ENCODE results near the gene STARD5. TPM values are rescaled to one million over a fixed set of nuclear protein-coding genes. Genes with fewer than 3 reads are reported as not detected.

The STARD5 gene
- total and polyA plus RNA-seq, 2 experiments from 2014 or later: 7.2 to 12.1 TPM

DNA sequence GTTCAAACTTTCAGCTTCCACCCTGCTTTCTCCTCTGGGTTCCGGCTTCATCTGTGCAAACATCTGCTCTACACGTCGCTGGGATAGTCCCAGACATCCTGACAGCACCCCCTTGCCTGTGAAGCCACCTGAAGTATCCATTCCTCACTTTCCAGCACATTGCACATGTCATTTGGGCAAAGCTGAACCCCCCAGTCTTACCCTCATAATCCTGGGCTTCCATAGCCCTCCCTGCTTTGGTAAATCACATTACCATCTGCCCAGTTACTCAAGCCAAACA lies 42.5 kb downstream of the STARD5 start:
- no peak for DNase-seq
- H3K79me2 ChIP-seq (ENCODE audit: insufficient read depth): no peaks in the 10 kb centered on the region
- TF ChIP-seq EZH2 (IDR thresholded peaks at IDR 0.05; ENCODE audit: insufficient read depth, poor library complexity, severe bottlenecking) (no peak), EZH2phosphoT487 (IDR thresholded peaks at IDR 0.05; ENCODE audit: insufficient read depth, low read depth) (no peak)
- no peak overlapping the region for H3K27ac ChIP-seq
- no peak overlapping the region for H2AFZ ChIP-seq
- no peaks in the 10 kb centered on the region for H3K27me3 ChIP-seq (replicated peaks; ENCODE audit: insufficient read depth)
- no peaks in the 10 kb centered on the region for H4K20me1 ChIP-seq (ENCODE audit: insufficient read depth)
- no peak overlapping the region for H3K9ac ChIP-seq
- H3K4me1 ChIP-seq (ENCODE audit: insufficient read depth): no peaks in the 10 kb centered on the region
- in situ Hi-C loops (cut with MboI): no loop called here
- no peak overlapping the region for H3K4me3 ChIP-seq
- H3K9me2 ChIP-seq (ENCODE audit: insufficient read depth): no peaks in the 10 kb centered on the region
- H3K36me3 ChIP-seq (ENCODE audit: low read depth): no peaks in the 10 kb centered on the region
- H3F3A ChIP-seq (ENCODE audit: insufficient read depth): peaks cover under 1% of the 10 kb centered on the region; the same call in 1 of the 2 replicates
- no peak overlapping the region for H3K4me2 ChIP-seq (ENCODE audit: unreplicated experiment)
- H3K9me3 ChIP-seq (ENCODE audit: low read depth): no peaks in the 10 kb centered on the region
- WGBS, 2 experiments (ENCODE audit: low coverage in 1 of 2, low lambda C conversion rate in 2 of 2, missing lambda C conversion rate in 2 of 2): 79 to 85% methylated on average over 3 of the region's 3 CpGs

GRCh38 chr15:81280696-81281455 lies 43.1 kb downstream of the STARD5 start:
- no peaks in the 10 kb centered on the region for H4K20me1 ChIP-seq (ENCODE audit: insufficient read depth)
- H3K36me3 ChIP-seq (ENCODE audit: low read depth): no peaks in the 10 kb centered on the region
- no peak overlapping the region for H2AFZ ChIP-seq
- peaks cover 6% of the 10 kb centered on the region for H3F3A ChIP-seq (ENCODE audit: insufficient read depth)
- peaks cover 2% of the 10 kb centered on the region; the same call in 1 of the 2 replicates for H3K4me1 ChIP-seq (ENCODE audit: insufficient read depth)
- no peaks in the 10 kb centered on the region for H3K79me2 ChIP-seq (ENCODE audit: insufficient read depth)
- H3K9me3 ChIP-seq (ENCODE audit: low read depth): no peaks in the 10 kb centered on the region
- no peak overlapping the region for H3K4me2 ChIP-seq (ENCODE audit: unreplicated experiment)
- WGBS, 2 experiments (ENCODE audit: low coverage in 1 of 2, low lambda C conversion rate in 2 of 2, missing lambda C conversion rate in 2 of 2): 55 to 62% methylated on average over 8 of the region's 8 CpGs
- H3K9me2 ChIP-seq (ENCODE audit: insufficient read depth): no peaks in the 10 kb centered on the region
- in situ Hi-C loops (cut with MboI): no loop called here
- no peak overlapping the region for H3K9ac ChIP-seq
- TF ChIP-seq EZH2 (IDR thresholded peaks at IDR 0.05; ENCODE audit: insufficient read depth, poor library complexity, severe bottlenecking): no peak
- no peak for DNase-seq
- H3K27me3 ChIP-seq (replicated peaks; ENCODE audit: insufficient read depth): no peaks in the 10 kb centered on the region
- no peak overlapping the region for H3K27ac ChIP-seq
- H3K4me3 ChIP-seq: no peak overlapping the region

- Histone ChIP-seq H3F3A (ENCODE audit: insufficient read depth) (peaks cover 11% of the 10 kb centered on the region), H3K9ac (no peak overlapping the region), H3K27me3 (replicated peaks; ENCODE audit: insufficient read depth) (no peaks in the 10 kb centered on the region), H3K36me3 (ENCODE audit: low read depth) (no peaks in the 10 kb centered on the region), H3K9me2 (ENCODE audit: insufficient read depth) (no peaks in the 10 kb centered on the region), H3K27ac (no peak overlapping the region), H3K4me2 (ENCODE audit: unreplicated experiment) (no peak overlapping the region), H2AFZ (no peak overlapping the region), H3K4me3 (no peak overlapping the region), H4K20me1 (ENCODE audit: insufficient read depth) (no peaks in the 10 kb centered on the region), H3K9me3 (ENCODE audit: low read depth) (no peaks in the 10 kb centered on the region), H3K79me2 (ENCODE audit: insufficient read depth) (no peaks in the 10 kb centered on the region), H3K4me1 (ENCODE audit: insufficient read depth) (peaks cover 9% of the 10 kb centered on the region)
- in situ Hi-C loops (cut with MboI): loop anchor here (5.0 kb wide), 1 partner anchor 122 kb away; no protein-coding TSS in a partner anchor
- WGBS, 2 experiments (ENCODE audit: low coverage in 1 of 2, low lambda C conversion rate in 2 of 2, missing lambda C conversion rate in 2 of 2): 74 to 79% methylated on average over 12 of the region's 12 CpGs
- TF ChIP-seq EZH2phosphoT487 (IDR thresholded peaks at IDR 0.05; ENCODE audit: insufficient read depth, low read depth) (no peak), EZH2 (IDR thresholded peaks at IDR 0.05; ENCODE audit: insufficient read depth, poor library complexity, severe bottlenecking) (no peak)
- DNase-seq: no peak
Observed at GRCh38 chr15:81279621-81280485, 44.1 kb downstream of the STARD5 start.

- Histone ChIP-seq H3K9me3 (ENCODE audit: low read depth) (no peaks in the 10 kb centered on the region), H3K4me2 (ENCODE audit: unreplicated experiment) (no peak overlapping the region), H3F3A (ENCODE audit: insufficient read depth) (peaks cover 11% of the 10 kb centered on the region), H3K79me2 (ENCODE audit: insufficient read depth) (no peaks in the 10 kb centered on the region), H3K4me1 (ENCODE audit: insufficient read depth) (peaks cover 11% of the 10 kb centered on the region), H3K36me3 (ENCODE audit: low read depth) (no peaks in the 10 kb centered on the region), H2AFZ (no peak overlapping the region), H3K4me3 (no peak overlapping the region), H3K27ac (no peak overlapping the region), H4K20me1 (ENCODE audit: insufficient read depth) (no peaks in the 10 kb centered on the region), H3K9ac (no peak overlapping the region), H3K9me2 (ENCODE audit: insufficient read depth) (no peaks in the 10 kb centered on the region), H3K27me3 (replicated peaks; ENCODE audit: insufficient read depth) (no peaks in the 10 kb centered on the region)
- in situ Hi-C loops (cut with MboI): loop anchor here (5.0 kb wide), 1 partner anchor 124 kb away; no protein-coding TSS in a partner anchor
- WGBS, 2 experiments (ENCODE audit: low coverage in 1 of 2, low lambda C conversion rate in 2 of 2, missing lambda C conversion rate in 2 of 2): 83 to 87% methylated on average over 6 of the region's 6 CpGs
- TF ChIP-seq EZH2 (IDR thresholded peaks at IDR 0.05; ENCODE audit: insufficient read depth, poor library complexity, severe bottlenecking) (no peak), EZH2phosphoT487 (IDR thresholded peaks at IDR 0.05; ENCODE audit: insufficient read depth, low read depth) (no peak)
- no peak for DNase-seq
Observed at GRCh38 chr15:81278306-81279029, 45.5 kb downstream of the STARD5 start.
